ENCODE results near the gene PRRT2.

The PRRT2 gene

DNA sequence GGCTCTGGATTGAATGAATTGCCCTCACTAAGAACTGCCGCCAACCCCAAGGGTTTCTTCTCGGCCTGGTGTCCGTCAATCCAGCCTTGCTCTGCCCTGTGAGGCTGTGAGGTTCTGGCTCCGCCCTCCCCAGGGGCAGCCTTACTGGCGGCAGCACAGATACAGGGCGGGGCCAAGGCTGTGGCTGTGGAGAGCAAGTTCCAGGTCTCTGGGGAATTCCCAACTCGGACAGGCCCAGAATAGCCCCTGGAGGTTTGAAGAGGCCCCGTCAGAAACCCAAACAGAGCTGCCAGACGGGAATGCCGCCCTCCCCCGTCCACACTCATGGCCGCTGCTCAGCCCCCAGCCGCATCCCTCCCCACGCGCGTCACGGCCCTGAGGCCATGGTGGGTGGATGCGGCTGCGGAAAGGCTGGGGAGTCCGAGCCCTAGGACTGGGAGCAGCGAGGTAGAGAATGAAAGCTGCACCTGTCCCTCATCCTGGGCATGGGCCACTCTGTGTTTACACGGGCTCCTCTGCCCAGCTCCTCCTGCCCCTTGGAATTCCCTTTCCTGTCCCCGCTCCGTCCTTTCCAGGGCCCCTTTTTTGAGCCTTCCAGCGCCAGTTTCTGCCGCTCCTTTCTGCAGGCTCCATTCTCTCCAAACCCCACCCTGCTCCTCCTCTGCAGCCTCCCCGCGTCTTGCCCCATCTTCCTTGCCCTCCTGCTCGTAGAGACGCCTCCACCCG is 660 bp upstream of the PRRT2 start:
- no peak for DNase-seq (ENCODE audit: low read depth in 2 of 2, low spot score in 1 of 2)

DNA sequence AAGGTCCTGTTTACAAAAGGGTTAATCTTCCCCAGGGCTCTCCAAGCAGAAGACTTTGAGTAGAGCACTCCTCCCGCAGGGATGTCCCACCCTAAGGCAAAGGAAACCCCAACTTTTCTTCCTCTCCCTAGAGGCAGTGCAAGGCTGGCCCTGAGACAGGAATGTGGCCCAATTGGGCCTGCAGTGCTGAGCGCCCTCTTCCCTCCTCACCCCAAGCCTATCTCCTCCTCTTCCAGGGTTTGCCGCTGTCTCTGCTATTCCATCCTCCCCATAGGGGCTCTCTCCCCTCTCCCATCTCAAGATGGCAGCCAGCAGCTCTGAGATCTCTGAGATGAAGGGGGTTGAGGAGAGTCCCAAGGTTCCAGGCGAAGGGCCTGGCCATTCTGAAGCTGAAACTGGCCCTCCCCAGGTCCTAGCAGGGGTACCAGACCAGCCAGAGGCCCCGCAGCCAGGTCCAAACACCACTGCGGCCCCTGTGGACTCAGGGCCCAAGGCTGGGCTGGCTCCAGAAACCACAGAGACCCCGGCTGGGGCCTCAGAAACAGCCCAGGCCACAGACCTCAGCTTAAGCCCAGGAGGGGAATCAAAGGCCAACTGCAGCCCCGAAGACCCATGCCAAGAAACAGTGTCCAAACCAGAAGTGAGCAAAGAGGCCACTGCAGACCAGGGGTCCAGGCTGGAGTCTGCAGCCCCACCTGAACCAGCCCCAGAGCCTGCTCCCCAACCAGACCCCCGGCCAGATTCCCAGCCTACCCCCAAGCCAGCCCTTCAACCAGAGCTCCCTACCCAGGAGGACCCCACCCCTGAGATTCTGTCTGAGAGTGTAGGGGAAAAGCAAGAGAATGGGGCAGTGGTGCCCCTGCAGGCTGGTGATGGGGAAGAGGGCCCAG is 1.0 kb downstream of the PRRT2 start:
- DNase-seq (ENCODE audit: low read depth in 2 of 2, low spot score in 1 of 2): no peak

- no peak for DNase-seq (ENCODE audit: low read depth in 2 of 2, low spot score in 1 of 2)
These were observed 1.9 kb downstream of the PRRT2 start for GRCh38 chr16:29813644-29814562.

DNA sequence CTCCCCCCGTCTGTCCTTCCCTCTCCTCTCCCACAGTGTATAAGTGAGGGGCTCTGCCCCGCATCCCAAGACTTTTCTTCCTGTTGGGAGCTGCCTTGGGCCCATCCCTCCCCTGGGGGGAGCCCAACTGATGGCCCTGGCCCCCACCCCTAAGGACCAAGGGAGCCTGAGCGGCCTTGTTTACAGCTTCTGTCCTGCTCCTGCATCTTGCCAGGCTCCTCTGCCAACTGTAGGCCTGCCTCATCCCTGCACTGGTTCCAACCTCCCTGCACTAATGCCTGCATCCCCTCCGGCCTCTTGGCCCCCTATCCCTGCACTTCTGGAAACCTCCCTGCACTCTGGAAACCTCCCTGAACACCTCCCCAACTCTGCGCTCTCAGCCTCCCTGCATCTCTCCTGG is 2.6 kb downstream of the PRRT2 start:
- no peak for DNase-seq (ENCODE audit: low read depth in 2 of 2, low spot score in 1 of 2)

- no peak for DNase-seq (ENCODE audit: low read depth in 2 of 2, low spot score in 1 of 2)
These were observed 3.2 kb downstream of the PRRT2 start for GRCh38 chr16:29815032-29815721.

DNA sequence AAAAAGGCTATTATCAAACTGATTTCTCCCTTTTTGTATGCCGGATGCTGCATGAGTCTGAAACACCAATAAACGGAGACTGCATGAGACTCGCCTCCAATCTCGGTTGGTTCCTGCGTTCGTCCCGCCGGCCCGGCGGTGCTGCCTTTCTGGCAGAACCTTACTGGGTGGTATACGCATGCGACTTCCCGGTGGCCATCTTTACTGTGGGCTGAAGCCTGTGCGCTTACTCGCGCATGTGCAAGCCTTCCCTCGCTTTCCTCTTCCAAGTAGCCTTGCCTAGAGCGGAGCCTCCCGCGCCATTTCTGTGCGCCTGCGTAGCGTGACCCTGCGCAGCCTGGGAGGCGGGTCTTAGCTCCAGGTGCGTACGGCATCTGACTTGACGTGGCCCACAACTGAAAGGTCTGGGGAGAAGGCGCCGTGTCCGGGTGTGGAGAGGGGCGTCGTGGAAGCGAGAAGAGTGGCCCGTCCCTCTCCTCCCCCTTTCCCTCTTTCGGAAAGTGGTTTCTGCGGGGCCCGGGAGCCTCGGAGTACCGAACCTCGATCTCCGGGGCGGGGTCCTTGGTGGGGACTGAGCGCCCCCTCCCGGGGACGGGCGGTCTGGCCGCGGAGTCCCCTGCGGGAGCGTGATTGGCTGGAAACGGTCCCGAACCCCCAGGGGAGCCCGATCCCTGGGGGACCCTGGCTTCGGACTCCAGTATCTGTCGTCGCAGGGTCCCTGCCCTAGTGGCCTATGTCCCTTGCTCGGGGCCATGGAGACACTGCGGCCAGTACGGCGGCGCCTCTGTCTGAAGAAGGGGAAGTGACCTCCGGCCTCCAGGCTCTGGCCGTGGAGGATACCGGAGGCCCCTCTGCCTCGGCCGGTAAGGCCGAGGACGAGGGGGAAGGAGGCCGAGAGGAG is 4.0 kb downstream of the PRRT2 start, which contains the start of gene PAGR1:
TSS of gene PAGR1 (plus strand) at position 360 of the 901 bp plus-strand sequence. CDS start at position 734, 374 bp downstream.
- DNase-seq (ENCODE audit: low read depth in 2 of 2, low spot score in 1 of 2): peak; percentile 95 to 97

- DNase-seq (ENCODE audit: low read depth in 2 of 2, low spot score in 1 of 2): no peak
These were observed 4.9 kb downstream of the PRRT2 start for GRCh38 chr16:29816694-29817441.

GRCh38 chr16:29818082-29818481 is 6.1 kb downstream of the PRRT2 start:
- DNase-seq (ENCODE audit: low read depth in 2 of 2, low spot score in 1 of 2): no peak

DNA sequence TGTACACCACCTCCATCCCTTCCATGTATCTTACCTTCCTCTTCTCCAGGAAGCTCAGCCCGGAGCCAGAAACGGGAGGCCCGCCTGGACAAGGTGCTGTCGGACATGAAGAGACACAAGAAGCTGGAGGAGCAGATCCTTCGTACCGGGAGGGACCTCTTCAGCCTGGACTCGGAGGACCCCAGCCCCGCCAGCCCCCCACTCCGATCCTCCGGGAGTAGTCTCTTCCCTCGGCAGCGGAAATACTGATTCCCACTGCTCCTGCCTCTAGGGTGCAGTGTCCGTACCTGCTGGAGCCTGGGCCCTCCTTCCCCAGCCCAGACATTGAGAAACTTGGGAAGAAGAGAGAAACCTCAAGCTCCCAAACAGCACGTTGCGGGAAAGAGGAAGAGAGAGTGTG is 7.5 kb downstream of the PRRT2 start:
- DNase-seq (ENCODE audit: low read depth in 2 of 2, low spot score in 1 of 2): no peak

DNA sequence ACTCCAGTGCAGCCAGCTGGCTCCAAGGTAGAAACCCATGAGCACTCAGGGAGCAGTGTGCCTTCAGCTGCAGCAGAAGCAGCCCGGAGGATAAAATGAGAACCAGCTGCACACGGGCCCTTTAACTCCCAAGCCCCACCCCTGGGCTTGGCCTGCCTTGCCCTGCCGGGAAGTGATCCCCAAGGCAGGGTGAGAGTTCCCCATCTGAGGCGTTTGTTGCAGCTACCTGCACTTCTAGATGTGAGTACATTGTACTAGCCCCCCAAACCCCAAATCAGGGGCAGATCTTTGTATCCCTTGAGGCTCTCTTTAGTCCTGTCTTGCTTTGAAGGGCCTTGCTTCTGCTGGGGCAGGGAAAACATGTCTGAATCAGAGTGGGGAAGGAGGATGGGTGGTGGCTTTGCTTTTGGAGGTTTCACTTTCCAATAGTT is 8.3 kb downstream of the PRRT2 start, which contains the start of gene MVP:
TSS of gene MVP (plus strand) at position 192 of the 431 bp plus-strand sequence. CDS start 10,088 bp downstream, outside the sequence.
- no peak for DNase-seq (ENCODE audit: low read depth in 2 of 2, low spot score in 1 of 2)

GRCh38 chr16:29820730-29821642 is 9.0 kb downstream of the PRRT2 start:
- no peak for DNase-seq (ENCODE audit: low read depth in 2 of 2, low spot score in 1 of 2)

DNA sequence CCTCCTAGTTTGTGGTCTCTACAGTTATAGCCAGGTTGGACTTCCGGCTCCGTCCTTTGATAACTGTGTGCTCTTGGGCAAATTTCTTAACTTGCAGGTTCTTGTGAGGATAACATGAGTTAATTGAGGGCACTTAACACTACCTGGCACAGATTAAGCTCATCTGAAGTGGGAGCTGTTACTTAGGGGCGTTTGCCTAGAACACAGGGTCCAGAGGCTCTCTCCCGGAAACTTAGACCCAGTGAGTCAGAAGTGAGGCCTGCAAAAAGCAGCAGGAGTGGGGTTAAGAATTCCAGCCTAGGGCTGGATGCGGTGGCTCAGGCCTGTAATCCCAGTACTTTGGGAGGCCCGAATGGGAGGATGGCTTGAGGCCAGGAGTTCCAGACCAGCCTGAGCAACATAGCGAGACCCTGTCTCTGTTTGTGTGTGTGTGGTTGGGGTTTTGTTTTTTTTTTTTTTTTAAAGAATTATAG is 9.7 kb downstream of the PRRT2 start:
- DNase-seq (ENCODE audit: low read depth in 2 of 2, low spot score in 1 of 2): no peak

- no peak for DNase-seq (ENCODE audit: low read depth in 2 of 2, low spot score in 1 of 2)
These were observed 12.7 kb downstream of the PRRT2 start for GRCh38 chr16:29824589-29825144.

DNA sequence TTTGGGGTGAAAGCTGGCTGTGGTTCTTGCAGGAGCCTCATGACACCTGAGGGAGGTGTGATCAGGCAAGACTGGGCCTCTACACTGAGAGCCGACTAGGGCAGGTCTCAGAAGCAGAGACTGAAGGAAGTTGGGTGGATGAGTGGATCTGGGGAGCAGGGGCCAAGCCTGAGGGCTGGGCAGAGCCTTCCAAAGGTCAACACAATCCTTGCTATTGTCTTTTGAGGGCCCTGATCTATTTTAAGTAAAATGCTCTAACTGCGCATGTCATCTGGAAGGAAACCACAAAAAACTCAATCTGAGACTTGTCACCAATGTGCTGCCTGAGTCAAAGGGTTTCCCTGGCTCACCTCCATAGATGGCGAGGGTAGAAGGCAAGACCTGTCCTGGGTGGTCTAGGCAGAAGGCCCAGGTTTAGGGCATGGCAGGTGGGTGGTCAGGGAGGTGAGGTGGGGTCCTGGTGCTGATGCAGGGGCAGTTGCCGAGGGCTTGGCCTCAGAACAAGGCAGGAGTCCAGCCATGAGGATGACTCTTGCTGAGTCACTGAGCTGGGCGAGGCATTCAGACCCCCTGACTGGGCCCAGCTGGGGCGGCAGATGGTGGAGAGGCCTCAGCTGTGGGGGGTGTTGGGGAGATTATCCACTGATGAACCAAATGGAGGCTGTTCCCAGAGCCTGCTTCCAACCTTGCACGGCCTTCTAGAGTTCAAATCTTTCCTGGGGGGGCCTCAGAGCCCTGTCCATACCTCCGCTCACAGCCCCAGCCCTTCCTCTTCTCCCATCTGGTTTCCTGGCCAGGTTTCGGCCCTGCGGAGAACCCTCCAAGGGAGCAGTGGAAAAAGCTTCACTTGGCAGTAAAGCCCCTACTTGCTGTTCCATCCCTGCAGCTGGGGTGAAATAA is 13.4 kb downstream of the PRRT2 start:
- no peak for DNase-seq (ENCODE audit: low read depth in 2 of 2, low spot score in 1 of 2)

DNA sequence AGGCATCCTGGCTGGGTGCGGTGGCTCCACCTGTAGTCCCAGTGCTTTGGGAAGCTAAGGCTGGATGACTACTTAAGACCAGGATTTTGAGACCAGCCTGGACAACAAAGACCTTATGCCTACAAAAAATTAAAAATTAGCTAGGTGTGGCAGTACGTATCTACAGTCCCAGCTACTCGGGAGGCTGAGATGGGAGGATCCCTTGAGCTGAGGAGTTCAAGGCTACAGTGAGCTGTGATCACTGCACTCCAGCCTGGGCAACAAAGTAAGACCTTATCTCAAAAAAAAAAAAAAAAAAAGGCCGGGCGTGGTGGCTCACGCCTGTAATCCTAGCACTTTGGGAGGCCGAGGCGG is 14.3 kb downstream of the PRRT2 start:
- DNase-seq (ENCODE audit: low read depth in 2 of 2, low spot score in 1 of 2): no peak

DNA sequence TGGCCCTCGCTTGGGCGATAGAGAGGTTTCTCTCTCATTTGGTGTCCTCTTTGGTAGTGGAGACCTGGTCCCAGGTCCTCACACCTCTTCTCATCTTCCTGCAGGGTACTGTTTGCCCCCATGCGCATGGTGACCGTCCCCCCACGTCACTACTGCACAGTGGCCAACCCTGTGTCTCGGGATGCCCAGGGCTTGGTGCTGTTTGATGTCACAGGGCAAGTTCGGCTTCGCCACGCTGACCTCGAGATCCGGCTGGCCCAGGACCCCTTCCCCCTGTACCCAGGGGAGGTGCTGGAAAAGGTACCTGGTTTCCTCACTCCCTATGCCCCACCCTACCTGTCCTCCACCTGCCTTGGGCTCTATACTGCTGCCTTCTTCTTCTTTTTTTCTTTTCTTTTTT is 18.8 kb downstream of the PRRT2 start:
- DNase-seq (ENCODE audit: low read depth in 2 of 2, low spot score in 1 of 2): no peak
